H1 (cell line): ENCODE data around the gene ASH1L. TPM values are rescaled to one million over a fixed set of nuclear protein-coding genes. Genes with fewer than 3 reads are reported as not detected.

Experiments
- EZH2 ChIP-seq: fragments of 200-600 bp; sonication (generic); IDR thresholded peaks from 2 replicates; pipeline ENCODE4 v1.7.1; 2012; ENCODE audit warnings: low read depth, mild to moderate bottlenecking, moderate library complexity, low read length, inconsistent platforms; ENCODE audit not compliant: severe bottlenecking
- ZNF274 ChIP-seq: IDR thresholded peaks from 2 replicates; pipeline ENCODE4 v1.7.0; 2012; ENCODE audit warnings: low read length, borderline replicate concordance; ENCODE audit errors: extremely low read depth
- polyA plus RNA-seq, 7 experiments: library from polyadenylated mRNA; depleted of rRNA in 3 of 7; stranded (reverse) in 5 of 7; unstranded in 2 of 7; fragments of >200 nt in 5 of 7; fragments of 200-250 nt in 2 of 7; gene quantifications; 1 replicate in 5 of 7; 2 replicates in 1 of 7; 4 replicates in 1 of 7; pipeline versions ENCODE4 v1.2.1 to v1.2.3, GENCODE V29; 2011 to 2013; ENCODE audit warnings: missing spikeins in 2 of 7, mixed read lengths in 2 of 7
- total RNA-seq: library from RNA; stranded (reverse); fragmentation: NEBNext Ultra II Directional; extraction: Animal tissue kit (Norgen Biotek cat#: 25700); gene quantifications from 2 replicates; pipeline ENCODE4 v1.2.1, GENCODE V29; 2021
- TF ChIP-seq, protein P1 (sequence below): fragments of 300-600 bp; sonication (generic); IDR thresholded peaks from 2 replicates; pipeline ENCODE4 v1.7.1; 2012; ENCODE audit warnings: low read length, moderate library complexity, mild to moderate bottlenecking, inconsistent platforms; ENCODE audit not compliant: insufficient replicate concordance
- TF ChIP-seq, protein P2 (sequence below): IDR thresholded peaks from 2 replicates; pipeline ENCODE4 v1.6.1; 2012; ENCODE audit warnings: inconsistent platforms

The ASH1L gene
- total and polyA plus RNA-seq, 2 of the 8 experiments (the other 6 are each of a cell fraction or from before 2014, with no cell fraction given) = 7.5 to 27.6 TPM

- TF ChIP-seq, protein P1, sequence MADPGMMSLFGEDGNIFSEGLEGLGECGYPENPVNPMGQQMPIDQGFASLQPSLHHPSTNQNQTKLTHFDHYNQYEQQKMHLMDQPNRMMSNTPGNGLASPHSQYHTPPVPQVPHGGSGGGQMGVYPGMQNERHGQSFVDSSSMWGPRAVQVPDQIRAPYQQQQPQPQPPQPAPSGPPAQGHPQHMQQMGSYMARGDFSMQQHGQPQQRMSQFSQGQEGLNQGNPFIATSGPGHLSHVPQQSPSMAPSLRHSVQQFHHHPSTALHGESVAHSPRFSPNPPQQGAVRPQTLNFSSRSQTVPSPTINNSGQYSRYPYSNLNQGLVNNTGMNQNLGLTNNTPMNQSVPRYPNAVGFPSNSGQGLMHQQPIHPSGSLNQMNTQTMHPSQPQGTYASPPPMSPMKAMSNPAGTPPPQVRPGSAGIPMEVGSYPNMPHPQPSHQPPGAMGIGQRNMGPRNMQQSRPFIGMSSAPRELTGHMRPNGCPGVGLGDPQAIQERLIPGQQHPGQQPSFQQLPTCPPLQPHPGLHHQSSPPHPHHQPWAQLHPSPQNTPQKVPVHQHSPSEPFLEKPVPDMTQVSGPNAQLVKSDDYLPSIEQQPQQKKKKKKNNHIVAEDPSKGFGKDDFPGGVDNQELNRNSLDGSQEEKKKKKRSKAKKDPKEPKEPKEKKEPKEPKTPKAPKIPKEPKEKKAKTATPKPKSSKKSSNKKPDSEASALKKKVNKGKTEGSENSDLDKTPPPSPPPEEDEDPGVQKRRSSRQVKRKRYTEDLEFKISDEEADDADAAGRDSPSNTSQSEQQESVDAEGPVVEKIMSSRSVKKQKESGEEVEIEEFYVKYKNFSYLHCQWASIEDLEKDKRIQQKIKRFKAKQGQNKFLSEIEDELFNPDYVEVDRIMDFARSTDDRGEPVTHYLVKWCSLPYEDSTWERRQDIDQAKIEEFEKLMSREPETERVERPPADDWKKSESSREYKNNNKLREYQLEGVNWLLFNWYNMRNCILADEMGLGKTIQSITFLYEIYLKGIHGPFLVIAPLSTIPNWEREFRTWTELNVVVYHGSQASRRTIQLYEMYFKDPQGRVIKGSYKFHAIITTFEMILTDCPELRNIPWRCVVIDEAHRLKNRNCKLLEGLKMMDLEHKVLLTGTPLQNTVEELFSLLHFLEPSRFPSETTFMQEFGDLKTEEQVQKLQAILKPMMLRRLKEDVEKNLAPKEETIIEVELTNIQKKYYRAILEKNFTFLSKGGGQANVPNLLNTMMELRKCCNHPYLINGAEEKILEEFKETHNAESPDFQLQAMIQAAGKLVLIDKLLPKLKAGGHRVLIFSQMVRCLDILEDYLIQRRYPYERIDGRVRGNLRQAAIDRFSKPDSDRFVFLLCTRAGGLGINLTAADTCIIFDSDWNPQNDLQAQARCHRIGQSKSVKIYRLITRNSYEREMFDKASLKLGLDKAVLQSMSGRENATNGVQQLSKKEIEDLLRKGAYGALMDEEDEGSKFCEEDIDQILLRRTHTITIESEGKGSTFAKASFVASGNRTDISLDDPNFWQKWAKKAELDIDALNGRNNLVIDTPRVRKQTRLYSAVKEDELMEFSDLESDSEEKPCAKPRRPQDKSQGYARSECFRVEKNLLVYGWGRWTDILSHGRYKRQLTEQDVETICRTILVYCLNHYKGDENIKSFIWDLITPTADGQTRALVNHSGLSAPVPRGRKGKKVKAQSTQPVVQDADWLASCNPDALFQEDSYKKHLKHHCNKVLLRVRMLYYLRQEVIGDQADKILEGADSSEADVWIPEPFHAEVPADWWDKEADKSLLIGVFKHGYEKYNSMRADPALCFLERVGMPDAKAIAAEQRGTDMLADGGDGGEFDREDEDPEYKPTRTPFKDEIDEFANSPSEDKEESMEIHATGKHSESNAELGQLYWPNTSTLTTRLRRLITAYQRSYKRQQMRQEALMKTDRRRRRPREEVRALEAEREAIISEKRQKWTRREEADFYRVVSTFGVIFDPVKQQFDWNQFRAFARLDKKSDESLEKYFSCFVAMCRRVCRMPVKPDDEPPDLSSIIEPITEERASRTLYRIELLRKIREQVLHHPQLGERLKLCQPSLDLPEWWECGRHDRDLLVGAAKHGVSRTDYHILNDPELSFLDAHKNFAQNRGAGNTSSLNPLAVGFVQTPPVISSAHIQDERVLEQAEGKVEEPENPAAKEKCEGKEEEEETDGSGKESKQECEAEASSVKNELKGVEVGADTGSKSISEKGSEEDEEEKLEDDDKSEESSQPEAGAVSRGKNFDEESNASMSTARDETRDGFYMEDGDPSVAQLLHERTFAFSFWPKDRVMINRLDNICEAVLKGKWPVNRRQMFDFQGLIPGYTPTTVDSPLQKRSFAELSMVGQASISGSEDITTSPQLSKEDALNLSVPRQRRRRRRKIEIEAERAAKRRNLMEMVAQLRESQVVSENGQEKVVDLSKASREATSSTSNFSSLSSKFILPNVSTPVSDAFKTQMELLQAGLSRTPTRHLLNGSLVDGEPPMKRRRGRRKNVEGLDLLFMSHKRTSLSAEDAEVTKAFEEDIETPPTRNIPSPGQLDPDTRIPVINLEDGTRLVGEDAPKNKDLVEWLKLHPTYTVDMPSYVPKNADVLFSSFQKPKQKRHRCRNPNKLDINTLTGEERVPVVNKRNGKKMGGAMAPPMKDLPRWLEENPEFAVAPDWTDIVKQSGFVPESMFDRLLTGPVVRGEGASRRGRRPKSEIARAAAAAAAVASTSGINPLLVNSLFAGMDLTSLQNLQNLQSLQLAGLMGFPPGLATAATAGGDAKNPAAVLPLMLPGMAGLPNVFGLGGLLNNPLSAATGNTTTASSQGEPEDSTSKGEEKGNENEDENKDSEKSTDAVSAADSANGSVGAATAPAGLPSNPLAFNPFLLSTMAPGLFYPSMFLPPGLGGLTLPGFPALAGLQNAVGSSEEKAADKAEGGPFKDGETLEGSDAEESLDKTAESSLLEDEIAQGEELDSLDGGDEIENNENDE = no peak
- no peak for TF ChIP-seq ZNF274
- TF ChIP-seq EZH2 = no peak
- TF ChIP-seq, protein P2, sequence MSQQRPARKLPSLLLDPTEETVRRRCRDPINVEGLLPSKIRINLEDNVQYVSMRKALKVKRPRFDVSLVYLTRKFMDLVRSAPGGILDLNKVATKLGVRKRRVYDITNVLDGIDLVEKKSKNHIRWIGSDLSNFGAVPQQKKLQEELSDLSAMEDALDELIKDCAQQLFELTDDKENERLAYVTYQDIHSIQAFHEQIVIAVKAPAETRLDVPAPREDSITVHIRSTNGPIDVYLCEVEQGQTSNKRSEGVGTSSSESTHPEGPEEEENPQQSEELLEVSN = no peak
Measured at GRCh38 chr1:155457266-155457665, 105.3 kb downstream of the ASH1L start (continued).
